Loucy (cell line): ENCODE results near the gene SEMA6D.

Experiments
- CTCF ChIP-seq: fragments of 200-600 bp; sonication (generic); conservative IDR thresholded peaks from 2 replicates; pipeline ENCODE4 v1.5.1; 2014; ENCODE audit warnings: mild to moderate bottlenecking, antibody characterized with exemption, low read length
- EZH2phosphoT487 ChIP-seq: fragments of 200-600 bp; IDR thresholded peaks from 2 replicates; pipeline ENCODE4 v1.6.1; 2018; ENCODE audit warnings: antibody characterized with exemption, mild to moderate bottlenecking, moderate library complexity, borderline replicate concordance

GRCh38 chr15:47802216-47802615 lies 84.9 kb downstream of the SEMA6D start:
- TF ChIP-seq CTCF (no peak), EZH2phosphoT487 (no peak)
